Stimulated activated CD4-positive, alpha-beta T cell treated with anti-CD3 and anti-CD28 coated beads, Interleukin-15, amount 100 ng/mL, for 24 hours (primary cell): ENCODE data around the gene DENND4A.

Experiments used
- DNase-seq: peaks from one replicate; pipeline ENCODE4 v3.0.0-alpha.2; 2020

DENND4A gene

GRCh38 chr15:65659502-65660052, 132.5 kb downstream of the DENND4A start:
- no peak for DNase-seq

- no peak for DNase-seq
These were observed 136.6 kb downstream of the DENND4A start for GRCh38 chr15:65655457-65655856.

- no peak for DNase-seq
These were observed 137.1 kb downstream of the DENND4A start for GRCh38 chr15:65655026-65655425.

- no peak for DNase-seq
These were observed 138.1 kb downstream of the DENND4A start for GRCh38 chr15:65653801-65654521.

- DNase-seq = no peak
These were observed 138.8 kb downstream of the DENND4A start for GRCh38 chr15:65653341-65653740.

GRCh38 chr15:65651831-65652749, 140.0 kb downstream of the DENND4A start:
- DNase-seq = no peak

- no peak for DNase-seq
These were observed 141.1 kb downstream of the DENND4A start for GRCh38 chr15:65651042-65651322.

- DNase-seq = no peak
These were observed 141.6 kb downstream of the DENND4A start for GRCh38 chr15:65650312-65651041.

- DNase-seq = no peak
These were observed 145.6 kb downstream of the DENND4A start for GRCh38 chr15:65646486-65646885.

GRCh38 chr15:65645392-65645791, 146.7 kb downstream of the DENND4A start:
- no peak for DNase-seq

- no peak for DNase-seq
These were observed 147.8 kb downstream of the DENND4A start for GRCh38 chr15:65644282-65644681.

GRCh38 chr15:65642594-65642993, 149.5 kb downstream of the DENND4A start:
- no peak for DNase-seq

- DNase-seq = no peak
These were observed 150.2 kb downstream of the DENND4A start for GRCh38 chr15:65641768-65642475.

GRCh38 chr15:65639509-65639908, 152.6 kb downstream of the DENND4A start:
- no peak for DNase-seq

- DNase-seq = peak; percentile 23
These were observed 153.4 kb downstream of the DENND4A start for GRCh38 chr15:65638681-65639089.

- DNase-seq = no peak
These were observed 154.0 kb downstream of the DENND4A start for GRCh38 chr15:65638109-65638508.

GRCh38 chr15:65634356-65634755, 157.7 kb downstream of the DENND4A start:
- DNase-seq = no peak

GRCh38 chr15:65633752-65634151, 158.3 kb downstream of the DENND4A start:
- DNase-seq = no peak

- no peak for DNase-seq
These were observed 159.2 kb downstream of the DENND4A start for GRCh38 chr15:65632780-65633375.

GRCh38 chr15:65631503-65631902, 160.6 kb downstream of the DENND4A start:
- no peak for DNase-seq

- no peak for DNase-seq
These were observed 161.3 kb downstream of the DENND4A start for GRCh38 chr15:65630760-65631159.

GRCh38 chr15:65629548-65629947, 162.5 kb downstream of the DENND4A start:
- DNase-seq = no peak
